HG03432 (cell line): ENCODE results near the gene ASIC1.

Experiments
- ATAC-seq: cut with Tn5 transposase; IDR thresholded peaks from one replicate; pipeline ENCODE4 v1.9.1; 2021; ENCODE audit warnings: mild to moderate bottlenecking, moderate library complexity; ENCODE audit not compliant: unreplicated experiment

ASIC1 gene

GRCh38 chr12:50105913-50106450, 48.6 kb downstream of the ASIC1 start:
- no peak for ATAC-seq

GRCh38 chr12:50106907-50107306, 49.5 kb downstream of the ASIC1 start:
- ATAC-seq: no peak

DNA sequence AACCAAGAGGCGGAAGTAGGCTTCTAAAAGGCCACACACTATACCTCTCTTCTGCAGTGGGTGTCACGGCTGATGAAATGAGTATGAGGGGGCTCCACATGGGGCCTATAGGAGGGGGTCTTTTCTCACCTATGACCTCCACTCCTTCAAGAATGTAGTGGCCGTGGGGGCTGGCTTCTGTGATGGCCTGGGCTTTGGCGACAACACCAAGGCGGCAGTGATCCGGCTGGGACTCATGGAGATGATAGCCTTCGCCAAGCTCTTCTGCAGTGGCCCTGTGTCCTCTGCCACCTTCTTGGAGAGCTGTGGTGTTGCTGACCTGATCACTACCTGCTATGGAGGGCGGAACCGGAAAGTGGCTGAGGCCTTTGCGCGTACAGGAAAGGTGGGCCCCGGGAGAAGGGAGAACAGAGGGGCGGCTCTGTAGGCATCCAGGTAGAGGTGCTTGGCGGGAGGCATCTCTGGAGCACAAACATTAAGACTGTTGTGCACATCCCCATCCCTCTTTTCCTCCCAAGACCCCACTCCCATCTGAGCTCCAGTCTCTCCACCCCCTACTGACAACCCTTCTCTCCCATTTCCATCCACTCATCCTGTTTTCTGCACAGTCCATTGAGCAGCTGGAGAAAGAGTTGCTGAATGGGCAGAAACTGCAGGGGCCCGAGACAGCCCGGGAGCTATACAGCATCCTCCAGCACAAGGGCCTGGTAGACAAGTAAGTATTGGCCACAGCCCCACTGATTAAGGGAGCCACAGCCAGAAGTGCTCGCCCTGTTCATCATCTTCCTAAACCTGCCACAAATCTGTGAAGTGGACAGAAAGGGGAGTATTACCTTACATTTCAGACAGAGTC, 50.2 kb downstream of the ASIC1 start:
- ATAC-seq: no peak

DNA sequence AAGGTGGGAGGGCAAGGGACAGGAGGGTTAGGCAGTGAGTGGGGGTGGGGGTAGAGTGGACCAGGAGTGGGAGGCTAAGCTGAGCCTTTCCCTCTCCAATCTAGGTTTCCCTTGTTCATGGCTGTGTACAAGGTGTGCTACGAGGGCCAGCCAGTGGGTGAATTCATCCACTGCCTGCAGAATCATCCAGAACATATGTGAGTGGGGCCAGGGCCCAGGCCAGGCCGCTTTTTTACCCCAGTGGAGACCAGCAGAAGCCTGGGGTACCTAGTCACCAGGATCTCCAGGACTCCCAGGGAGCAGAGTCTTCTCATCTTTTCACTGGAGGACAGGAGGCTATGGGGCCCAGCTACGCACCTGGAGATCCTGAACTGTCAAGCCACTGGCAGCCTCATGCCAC, 51.9 kb downstream of the ASIC1 start:
- ATAC-seq: no peak

- ATAC-seq: no peak
Measured at GRCh38 chr12:50110127-50110761, 52.8 kb downstream of the ASIC1 start.

DNA sequence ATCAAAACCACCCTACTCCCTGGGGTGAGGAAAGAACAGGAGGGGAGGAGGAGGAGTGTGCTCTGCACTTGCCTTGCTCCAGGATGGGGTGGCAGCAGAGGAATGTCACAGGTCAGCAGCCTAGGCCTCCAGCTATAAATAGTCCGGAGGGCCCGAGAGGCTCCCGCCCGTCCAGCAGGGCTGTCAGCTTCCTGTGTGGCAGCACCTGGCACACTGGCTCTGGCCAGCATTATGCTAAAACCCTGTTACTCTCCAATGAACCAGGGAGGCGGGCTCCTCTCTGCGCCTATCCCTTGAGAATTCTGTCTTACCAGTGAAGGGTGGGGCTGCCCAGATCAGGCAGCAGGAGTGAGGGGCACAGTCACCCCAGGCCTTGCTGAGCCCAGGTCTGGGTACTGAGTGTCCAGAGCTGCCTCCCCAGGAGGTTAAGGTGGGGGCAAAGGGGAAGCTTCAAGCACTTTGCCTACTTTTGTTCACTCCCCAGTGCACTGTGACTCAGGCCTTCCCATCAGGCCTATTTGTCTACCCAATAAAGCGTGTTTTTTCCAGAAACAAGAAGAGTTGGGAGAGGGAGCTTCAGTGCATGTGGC, 53.5 kb downstream of the ASIC1 start:
- no peak for ATAC-seq

DNA sequence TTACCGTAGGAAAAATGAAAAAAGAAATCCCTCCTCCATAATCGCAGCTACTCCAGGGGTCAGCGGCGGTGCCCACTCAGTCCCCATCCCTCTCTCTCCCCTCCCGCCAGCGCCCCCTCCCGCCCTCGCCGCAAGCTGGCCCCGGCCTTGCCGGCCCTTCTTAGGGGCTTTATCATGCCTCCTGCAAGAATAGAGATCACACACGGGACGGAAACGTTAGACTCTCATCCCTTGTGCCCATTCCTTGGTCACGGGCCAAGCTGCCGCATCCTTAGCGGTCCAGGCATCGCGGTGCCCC, 53.9 kb downstream of the ASIC1 start:
- peak; percentile 3 for ATAC-seq

DNA sequence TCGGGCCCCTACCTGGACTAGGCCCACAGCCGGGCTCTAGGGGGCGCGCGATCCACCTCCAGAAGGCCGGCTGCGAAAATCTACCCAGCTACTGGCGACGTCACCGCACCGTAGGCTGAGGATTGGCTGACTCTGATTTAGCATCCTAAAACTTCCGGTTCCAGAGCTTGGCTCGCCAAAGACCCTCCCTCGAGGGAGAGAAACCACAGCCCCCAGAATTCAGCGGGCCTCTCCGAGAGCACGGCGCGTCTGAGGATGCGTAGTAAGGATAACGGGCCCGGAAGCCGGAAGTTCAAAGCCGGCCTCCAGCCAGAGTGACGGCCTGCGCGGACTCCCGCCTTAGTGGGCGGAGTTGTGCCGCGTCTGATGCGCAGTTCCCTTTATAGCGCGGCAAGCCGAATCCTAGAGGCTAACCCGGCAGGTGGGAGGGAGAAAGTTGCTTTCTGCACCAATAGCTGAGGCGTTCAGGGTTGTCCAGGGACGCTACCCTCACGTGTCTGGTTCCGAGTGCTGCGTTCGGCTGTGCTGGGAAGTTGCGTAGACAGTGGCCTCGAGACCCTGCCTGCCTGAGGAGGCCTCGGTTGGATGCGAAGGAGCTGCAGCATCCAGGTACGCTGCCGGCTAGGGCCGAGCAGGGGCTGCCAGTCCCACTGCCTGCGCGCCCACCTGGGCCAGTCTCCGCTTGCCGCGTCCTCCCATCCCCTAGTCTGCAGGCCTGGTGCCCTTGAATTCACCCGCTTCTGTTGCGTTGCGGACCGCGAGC, 54.5 kb downstream of the ASIC1 start, which contains the start of gene COX14:
TSS of gene COX14 (plus strand) at position 544 of the 763 bp plus-strand sequence. CDS start 7,808 bp downstream, outside the sequence.
- peak; percentile 81 for ATAC-seq

DNA sequence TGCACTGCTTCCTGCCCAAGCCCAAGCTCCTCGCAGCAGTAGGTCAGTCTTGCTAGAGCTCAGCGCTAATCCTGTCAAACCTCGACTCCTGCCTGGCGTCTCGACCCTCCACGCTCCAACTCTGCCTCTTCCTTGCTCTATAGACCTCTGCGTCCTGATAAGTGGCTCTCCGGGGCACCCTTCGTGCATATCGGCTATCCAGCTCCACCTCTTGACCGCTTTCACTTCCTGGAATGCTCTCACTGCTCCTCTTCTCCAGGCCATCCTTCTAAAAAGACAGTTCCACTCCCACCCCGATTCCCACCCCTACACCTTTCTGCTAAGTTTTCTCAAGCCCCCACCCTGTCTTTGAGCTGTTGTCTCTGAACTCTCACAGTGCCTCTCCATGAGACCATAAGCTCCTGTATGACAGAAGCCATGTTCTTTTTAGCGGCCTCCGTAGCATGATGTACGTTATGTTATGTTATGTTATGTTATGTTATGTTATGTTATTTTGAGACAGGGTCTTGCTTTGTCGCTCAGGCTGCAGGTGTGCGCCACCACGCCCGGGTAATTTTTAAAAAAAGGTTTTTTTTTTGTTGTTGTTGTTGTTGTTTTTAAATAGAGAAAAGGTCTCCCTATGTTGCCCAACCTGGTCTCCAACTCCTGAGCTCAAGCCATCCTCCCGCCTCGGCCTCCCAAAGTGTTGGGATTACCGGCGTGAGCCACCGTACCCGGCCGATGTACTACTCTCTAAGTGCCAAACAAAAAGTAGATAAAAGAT, 55.2 kb downstream of the ASIC1 start:
- ATAC-seq: peak; percentile 0

DNA sequence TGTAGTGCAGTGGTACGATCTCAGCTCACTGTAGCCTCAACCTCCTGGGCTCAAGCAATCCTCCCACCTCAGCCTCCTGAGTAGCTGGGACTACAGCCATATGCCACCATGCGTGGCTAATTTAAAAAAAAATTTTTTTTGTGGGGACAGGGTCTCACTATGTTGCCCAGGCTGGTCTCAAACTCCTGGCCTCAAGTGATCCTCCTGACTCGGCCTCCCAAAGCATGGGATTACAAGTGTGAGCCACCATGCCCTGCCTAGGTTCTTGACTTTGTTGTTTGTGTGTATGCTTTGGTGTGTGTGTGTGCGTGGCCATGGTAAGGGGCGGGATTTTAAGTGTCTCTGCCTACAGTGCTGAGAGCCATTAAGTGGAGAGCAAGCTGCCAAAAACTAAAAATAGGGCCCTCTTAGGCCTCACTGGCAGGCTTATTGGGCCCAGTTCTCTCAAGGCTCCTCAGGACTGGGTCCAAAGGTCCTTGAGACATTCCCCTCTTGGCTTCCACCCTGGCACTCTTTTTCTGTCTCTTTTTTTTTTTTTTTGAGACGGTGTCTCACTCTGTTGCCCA, 59.7 kb downstream of the ASIC1 start:
- ATAC-seq: no peak

- ATAC-seq: no peak
Measured at GRCh38 chr12:50119387-50119786, 62.0 kb downstream of the ASIC1 start.

DNA sequence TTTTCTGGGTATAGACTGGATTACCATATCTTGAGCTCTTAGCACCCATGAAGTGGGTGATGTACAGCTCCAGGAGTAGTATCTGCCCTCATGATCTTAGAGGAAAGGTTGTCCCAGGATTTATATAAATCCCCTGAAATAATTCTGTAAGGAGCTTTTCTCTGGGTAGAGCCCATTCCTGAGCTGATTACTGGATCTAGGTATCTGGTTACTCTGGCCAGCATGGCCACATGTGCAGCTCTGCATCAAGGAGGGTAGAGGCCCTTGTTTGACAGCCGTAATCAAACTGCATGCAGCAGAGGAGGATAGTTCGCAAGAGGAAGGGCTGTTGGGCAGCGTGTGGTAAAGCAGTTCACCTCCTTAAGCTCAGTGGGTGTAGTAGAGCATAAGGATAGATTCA, 63.1 kb downstream of the ASIC1 start:
- ATAC-seq: no peak

- ATAC-seq: no peak
Measured at GRCh38 chr12:50120953-50121352, 63.6 kb downstream of the ASIC1 start.

DNA sequence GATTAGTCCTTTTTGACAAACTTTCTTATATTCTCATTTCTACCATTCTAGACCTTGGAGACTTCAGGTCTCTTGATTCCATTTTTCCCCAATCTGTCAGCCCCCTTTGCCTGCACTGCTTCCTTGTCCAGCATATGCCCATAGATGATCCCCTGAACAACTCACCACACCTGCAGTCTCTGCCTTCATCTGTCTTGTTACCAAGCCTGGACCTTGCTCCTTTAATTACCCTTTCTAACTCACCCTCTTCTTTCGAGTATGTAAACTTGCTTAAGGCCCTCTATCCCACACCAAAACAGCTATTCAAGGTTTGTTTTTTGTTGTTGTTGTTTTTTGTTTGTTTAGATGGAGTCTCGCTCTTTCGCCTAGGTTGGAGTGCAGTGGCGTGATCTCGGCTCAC, 64.2 kb downstream of the ASIC1 start:
- no peak for ATAC-seq

DNA sequence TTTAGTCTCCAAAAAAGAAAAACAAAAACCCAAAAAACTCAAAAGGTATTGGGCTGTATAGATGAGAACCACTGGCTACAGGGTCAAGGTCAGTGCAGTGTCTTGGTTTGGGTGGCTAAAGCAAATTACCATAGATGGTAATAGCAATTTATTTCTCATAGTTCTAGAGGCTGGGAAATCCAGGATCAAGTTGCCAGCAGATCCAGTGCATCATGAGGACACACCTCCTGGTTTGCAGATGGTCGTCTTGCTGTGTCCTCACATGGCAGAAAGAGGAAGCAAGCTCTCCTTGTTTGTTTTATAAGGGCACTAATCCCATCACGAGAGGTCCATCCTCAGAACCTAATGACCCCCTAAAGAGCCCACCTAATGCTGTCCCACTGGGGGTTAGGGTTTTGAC, 65.8 kb downstream of the ASIC1 start:
- no peak for ATAC-seq

DNA sequence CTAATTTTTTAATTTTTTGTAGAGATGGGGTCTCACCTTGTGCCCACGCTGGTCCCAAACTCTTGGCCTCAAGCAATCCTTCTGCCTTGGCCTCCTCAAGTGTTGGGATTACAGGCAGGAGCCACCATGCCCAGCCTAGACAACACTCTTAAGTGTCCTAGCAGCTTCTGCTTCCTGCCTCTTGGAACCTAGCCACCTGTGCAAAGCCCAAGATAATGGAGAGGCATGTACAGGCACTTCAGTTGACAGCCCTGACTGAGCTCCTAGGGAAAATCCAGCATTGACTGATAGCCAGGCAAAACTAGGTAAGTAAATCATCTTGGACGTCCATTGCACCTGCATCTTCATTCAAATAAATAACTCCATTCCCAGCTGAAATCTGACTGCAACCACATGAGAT, 70.2 kb downstream of the ASIC1 start:
- no peak for ATAC-seq

GRCh38 chr12:50129290-50129689, 71.9 kb downstream of the ASIC1 start:
- no peak for ATAC-seq

- no peak for ATAC-seq
Measured at GRCh38 chr12:50132505-50133135, 75.2 kb downstream of the ASIC1 start.
